ENCODE results near the gene VSX2.

The VSX2 gene

DNA sequence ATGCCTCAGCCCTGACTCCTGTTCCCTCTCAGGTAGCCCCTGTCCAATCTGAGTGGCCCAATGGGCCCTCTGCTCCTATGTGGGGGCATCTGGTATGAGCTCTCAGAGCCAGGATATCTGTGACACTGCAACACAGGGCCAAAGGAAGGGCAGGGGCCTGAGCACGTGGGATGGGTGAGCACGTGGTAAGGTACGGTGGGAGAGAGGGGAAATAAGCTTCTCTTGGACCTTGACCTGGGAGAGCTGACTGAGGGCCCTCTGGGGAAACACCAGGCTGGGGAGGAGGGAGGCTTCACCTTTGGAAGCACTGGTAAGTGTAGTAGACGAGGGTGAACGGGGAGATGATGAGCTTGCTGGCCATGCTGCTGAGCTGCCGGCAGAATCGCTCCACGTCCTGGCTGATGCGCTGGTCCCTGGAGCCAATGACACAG, 56.8 kb downstream of the VSX2 start:
- DNase-seq (ENCODE audit: insufficient read length, low spot score): no peak
- FAIRE-seq: peak; percentile 51

- DNase-seq (ENCODE audit: insufficient read length, low spot score) (no peak), FAIRE-seq (no peak)
Measured at GRCh38 chr14:74297986-74298385, 58.7 kb downstream of the VSX2 start.

GRCh38 chr14:74299061-74299545, 59.9 kb downstream of the VSX2 start:
- no peak for FAIRE-seq

GRCh38 chr14:74301594-74302151, 62.4 kb downstream of the VSX2 start:
- DNase-seq (ENCODE audit: insufficient read length, low spot score): no peak
- no peak for FAIRE-seq

More at GRCh38 chr14:74299061-74299545, 59.9 kb downstream of the VSX2 start:
- no peak for DNase-seq (ENCODE audit: insufficient read length, low spot score)

- peak; percentile 63 for FAIRE-seq
- peak; percentile 87 for DNase-seq (ENCODE audit: insufficient read length, low spot score)
Measured at GRCh38 chr14:74302152-74302628, 62.9 kb downstream of the VSX2 start.

DNA sequence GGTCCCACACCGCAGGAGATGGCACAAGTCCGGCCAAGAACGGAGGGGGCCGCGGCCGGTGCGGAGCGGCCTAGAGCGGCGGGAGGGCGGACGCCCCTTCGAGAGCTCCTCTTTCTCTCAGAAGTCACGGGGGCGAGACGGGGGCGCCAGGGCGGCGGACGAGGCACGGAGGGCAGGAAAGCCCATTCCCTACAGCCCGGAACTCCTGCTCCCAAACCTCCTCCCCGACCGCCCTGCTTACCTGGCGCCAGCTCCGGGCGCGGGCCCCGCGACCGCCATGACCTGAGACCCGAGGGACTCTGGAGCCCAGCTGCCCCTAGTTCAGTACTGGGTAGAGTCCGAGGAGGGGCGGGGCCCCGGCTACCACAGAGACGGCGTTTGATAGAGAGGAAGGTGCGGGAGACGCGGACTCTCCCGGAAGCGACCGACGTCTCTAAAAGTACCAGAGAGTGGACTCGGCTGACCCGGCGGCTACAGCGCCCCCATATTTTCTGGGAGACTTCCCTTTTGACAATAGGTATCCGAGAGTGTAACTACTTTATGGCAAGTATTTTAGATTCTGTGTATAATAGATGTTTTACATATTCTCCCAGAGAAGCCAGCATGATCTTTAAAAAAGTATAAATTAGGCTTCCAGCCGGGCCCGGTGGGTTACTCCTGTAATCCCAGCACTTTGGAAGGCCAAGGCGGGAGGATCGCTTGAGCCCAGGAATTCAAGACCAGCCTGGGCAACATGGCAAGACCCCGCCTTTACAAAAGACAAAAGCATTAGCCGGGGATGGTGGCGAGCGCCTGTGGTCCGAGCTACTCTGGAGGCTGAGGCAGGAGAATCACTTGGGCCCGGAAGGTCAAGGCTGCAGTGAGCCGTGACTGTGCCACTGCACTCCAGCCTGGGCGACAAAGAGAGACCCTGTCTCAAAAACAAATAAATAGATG, 63.7 kb downstream of the VSX2 start, which contains the start of gene ABCD4:
Gene ABCD4, minus strand, starts transcription at position 301 of the 936 bp plus-strand sequence. Its CDS starts 22 bp downstream, at position 279.
- FAIRE-seq (peak; percentile 80), DNase-seq (ENCODE audit: insufficient read length, low spot score) (peak; percentile 99)

DNA sequence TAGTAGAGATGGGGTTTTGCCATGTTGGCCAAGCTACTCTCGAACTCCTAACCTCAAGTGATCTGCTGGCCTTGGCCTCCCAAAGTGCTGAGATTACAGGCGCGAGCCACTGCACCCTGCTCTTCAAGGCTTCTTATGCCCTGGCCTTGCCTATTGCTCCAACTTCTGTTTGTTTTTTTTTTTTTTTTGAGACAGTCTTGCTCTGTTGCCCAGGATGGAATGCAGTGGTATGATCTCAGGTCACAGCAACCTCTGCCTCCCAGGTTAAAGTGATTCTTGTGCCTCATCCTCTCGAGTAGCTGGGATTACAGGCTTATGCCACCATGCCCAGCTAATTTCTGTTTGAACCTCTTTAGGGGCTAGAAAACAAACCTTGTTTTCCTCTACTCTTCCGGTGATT, 69.4 kb downstream of the VSX2 start:
- DNase-seq (ENCODE audit: insufficient read length, low spot score): no peak
- FAIRE-seq: peak; percentile 9

DNA sequence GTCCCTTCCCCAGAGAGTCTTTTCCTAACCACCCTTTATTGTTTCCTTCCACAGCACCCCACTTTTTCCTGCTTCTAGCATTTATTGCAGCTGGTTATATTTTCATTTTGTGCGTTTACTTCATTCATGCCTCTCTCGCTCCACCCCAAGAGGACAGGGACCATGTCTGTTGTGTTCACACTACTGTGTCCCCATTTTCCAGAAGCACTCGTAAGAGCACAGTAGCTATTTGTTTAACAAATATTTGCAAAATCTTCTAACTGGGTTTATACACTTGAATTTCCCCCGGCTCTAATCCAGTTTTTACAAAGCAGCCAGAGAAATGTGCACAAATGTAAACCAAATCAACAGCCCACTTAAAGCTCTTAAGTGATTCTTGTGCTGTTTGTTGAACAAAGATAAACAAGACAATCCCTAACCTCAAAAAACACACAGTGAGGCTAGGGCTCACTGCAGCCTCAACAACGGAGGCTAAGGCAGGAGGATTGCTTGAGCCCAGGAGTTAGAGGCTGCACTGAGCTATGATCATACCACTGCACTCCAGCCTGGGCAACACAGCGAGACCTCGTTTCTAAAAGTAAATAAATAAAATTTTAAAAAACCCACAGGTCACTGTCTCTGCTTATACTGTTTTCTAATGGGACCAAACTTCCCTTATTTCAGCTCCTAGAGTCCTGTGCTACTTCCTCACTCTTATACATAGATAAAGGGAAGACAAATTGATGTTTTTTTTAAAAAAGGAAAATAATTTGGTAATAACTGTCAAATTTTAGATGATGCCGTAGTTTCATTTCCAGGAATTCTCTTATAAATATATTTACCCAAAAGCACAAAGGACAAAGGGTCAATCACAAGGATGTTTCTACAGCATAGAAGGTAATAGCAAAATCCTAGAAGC, 70.1 kb downstream of the VSX2 start:
- FAIRE-seq: peak; percentile 81
- no peak for DNase-seq (ENCODE audit: insufficient read length, low spot score)

- no peak for FAIRE-seq
- DNase-seq (ENCODE audit: insufficient read length, low spot score): no peak
Measured at GRCh38 chr14:74312161-74312560, 72.9 kb downstream of the VSX2 start.

Data from HTR-8/SVneo (cell line).